GM21619 (cell line): ENCODE data around the gene CEBPA.
"Not testable (repeated sequence)": the region's sequence is repeated elsewhere in the genome, so short reads cannot be mapped to it uniquely, and the experiment has no call there.

Experiments used
- ATAC-seq: cut with Tn5 transposase; IDR thresholded peaks from one replicate; pipeline ENCODE4 v1.9.1; 2021; ENCODE audit not compliant: unreplicated experiment

The CEBPA gene

DNA sequence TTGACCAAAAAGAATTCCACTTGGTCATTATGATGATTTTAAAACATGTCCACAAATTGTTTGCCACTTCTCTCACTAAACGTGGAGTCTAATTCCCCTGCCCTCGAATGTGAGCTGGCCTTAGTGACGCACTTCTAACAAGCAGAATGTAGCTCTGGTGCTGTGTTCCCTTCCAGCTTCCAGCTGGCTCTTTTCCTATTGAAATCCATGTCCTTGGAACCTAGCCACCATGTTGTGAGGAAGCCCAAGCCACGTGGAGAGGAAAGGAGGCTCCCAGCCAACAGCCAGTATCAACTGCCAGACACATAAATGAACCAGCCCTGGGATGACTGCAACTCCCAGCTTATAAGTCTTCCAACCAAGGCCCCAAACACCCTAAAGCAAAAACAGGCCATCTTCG is 23.6 kb upstream of the CEBPA start:
- ATAC-seq: no peak

DNA sequence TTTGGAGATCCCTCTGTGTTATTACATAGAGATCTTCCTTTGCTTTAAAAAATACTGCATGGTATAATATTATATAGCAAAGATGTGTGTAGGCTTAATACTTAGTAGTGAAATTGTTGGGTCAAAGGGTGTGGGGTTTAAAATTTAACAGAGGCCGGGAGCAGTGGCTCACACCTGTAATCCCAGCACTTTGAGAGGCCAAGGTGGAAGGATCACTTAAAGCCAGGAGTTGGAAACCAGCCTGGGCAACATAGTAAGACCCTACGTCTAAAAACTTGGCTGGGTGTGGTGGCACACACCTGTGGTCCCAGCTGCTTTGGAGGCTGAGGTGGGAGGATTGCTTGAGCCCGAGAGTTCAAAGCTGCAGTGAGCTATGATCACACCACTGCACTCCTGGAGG is 22.3 kb upstream of the CEBPA start:
- ATAC-seq: no peak

GRCh38 chr19:33323093-33323820 is 20.9 kb upstream of the CEBPA start:
- no peak for ATAC-seq

DNA sequence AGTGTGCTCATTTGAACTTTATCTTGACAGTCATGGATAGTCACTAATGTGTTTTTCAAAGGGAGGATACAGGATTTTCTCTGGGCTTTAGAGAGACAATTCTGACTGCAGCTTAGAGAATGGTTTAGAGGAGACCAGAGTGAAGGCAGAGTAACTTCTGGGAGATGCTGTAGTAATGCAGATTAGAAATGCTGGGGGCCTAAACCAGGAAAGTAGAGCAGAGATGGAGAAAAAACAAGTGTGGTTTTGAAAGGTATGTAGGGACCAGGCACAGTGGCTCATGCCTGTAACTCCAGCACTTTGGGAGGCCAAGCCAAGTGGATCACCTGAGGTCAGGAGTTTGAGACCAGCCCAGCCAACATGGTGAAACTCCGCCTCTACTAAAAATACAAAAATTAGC is 18.3 kb upstream of the CEBPA start:
- ATAC-seq: no peak

DNA sequence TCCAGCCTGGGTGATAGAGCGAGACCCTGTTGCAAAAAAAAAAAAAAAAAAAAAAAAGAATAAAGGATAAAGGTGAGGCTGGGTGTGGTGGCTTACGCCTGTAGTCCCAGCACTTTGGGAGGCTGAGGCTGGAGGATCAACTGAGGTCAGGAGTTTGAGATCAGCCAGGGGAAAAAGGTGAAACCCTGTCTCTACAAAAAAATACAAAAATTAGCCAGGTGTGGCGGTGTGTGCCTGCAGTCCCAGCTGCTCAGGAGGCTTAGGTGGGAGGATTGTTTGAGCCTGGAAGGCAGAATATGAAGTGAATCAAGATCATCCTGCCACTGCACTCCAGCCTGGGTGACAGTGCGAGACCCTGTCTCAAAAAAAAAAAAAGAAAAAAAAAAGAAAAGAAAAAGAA is 15.7 kb upstream of the CEBPA start:
- ATAC-seq: not testable (repeated sequence)

DNA sequence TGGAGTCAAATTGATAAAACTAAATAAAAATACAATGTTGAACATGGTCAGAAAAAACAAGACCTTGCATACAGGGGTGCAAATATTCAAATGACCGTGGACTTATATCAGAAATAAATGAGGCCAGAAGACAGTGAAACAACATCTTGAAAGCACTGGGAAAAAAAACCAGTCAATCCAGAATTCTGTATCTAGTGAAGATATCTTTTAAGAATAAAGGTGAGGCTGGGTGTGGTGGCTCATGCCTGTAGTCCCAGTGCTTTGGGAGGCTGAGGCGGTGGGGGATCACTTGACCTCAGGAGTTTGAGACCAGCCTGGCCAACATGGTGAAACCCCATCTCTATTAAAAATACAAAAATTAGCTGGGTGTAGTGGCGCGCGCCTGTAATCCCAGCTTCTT is 15.2 kb upstream of the CEBPA start:
- no peak for ATAC-seq

- no peak for ATAC-seq
Observed at GRCh38 chr19:33316541-33317264, 14.4 kb upstream of the CEBPA start.

DNA sequence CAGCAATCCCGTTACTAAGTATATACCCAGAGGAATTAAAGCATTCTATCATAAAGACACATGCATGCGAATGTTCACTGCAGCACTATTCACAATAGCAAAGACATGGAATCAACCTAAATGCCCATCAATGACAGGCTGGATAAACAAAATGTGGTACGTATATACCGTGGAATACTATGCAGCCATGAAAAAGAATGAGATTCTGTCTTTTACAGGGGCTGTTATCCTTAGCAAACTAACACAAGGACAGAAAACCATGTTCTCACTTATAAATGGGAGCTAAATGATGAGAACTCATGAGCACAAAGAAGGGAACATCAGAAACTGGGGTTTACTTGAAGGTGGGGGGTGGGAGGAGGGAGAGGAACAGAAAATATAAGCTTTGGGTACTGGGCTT is 10.5 kb upstream of the CEBPA start:
- ATAC-seq: not testable (repeated sequence)

DNA sequence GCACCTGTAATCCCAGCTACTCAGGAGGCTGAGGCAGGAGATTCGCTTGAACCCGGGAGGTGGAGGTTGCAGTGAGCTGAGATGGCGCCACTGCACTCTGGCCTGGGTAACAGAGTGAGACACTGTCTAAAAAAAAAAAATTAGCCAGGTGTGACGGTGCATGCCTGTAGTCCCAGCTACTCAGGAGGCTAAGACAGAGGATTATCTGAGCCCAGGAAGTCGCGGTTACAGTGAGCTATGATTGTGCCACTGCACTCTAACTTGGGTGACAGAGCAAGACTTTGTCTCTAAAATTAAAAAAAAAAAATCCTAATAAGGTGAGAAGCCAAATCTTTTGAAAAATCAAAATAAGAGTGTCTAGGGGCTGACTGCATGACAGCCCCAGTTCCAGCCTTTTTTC is 9.7 kb upstream of the CEBPA start:
- no peak for ATAC-seq

DNA sequence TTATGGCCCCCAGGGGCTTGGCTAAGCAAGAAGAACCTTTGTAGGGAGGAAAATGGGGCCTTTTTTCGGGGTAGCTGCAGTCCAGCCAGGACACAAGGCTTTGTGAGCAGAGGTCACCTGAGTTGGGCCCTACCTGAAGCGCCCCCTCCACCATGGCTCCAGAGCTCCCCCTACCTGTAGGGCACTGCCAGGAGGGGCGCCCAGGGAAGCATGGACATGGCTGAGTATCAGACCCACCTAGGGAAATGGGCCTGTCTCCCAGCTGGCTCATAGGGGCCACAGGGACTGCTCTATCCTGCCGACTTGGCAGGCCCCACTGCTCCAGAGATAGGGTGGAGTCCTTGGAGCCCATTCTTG is 9.0 kb upstream of the CEBPA start:
- ATAC-seq: no peak

- no peak for ATAC-seq
Observed at GRCh38 chr19:33310606-33311325, 8.4 kb upstream of the CEBPA start.

- no peak for ATAC-seq
Observed at GRCh38 chr19:33309826-33310225, 7.5 kb upstream of the CEBPA start.

- ATAC-seq: no peak
Observed at GRCh38 chr19:33306853-33307792, 4.8 kb upstream of the CEBPA start.

- no peak for ATAC-seq
Observed at GRCh38 chr19:33306191-33306590, 3.9 kb upstream of the CEBPA start.

DNA sequence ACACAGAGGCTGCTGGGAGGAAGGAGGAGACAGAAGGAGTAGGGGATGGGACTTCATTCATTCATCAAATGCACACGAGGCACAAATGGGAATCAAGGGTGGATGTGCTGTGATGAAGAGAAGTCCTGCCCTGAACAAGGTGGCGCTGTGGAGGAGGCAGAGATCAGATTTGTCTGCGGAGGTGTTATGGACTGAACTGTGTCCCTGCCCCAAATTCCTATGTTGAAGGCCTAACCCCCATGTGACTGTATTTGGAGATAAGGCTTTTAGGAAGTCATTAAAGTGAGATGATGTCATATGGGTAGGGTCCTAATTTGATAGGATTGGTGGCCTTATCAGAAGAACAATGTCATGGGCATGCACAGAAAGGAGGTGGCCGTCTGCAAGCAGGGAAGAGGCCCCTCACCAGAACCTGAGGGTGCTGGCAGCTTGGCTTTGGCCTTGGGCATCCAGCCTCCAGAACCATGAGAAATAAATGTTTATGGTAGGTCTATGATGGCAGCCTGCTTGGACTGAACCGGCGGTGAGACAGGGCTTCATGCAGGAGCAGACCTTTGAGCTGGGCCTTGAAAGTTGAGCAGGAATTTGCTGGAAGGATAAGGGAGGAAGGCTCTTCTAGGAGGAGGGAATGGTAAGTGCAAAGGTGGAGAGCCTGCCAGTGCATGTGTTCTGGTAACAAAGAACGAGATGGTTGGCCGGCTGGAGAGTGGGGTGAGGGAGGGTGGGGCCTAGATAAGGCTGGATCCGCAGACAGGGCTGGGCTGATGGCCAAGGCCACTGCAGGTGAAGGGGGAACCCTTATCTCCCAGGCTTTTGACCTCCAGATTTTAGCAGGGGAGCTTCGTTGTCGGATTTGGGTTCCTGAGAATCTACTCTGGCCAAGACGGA is 2.7 kb upstream of the CEBPA start:
- no peak for ATAC-seq

- ATAC-seq: no peak
Observed at GRCh38 chr19:33304371-33304759, 2.0 kb upstream of the CEBPA start.

- ATAC-seq: no peak
Observed at GRCh38 chr19:33303791-33304345, 1.5 kb upstream of the CEBPA start.

- peak; percentile 19 for ATAC-seq
Observed at GRCh38 chr19:33302974-33303790, 848 bp upstream of the CEBPA start.

GRCh38 chr19:33301900-33302174 is 497 bp downstream of the CEBPA start:
- ATAC-seq: no peak
